Measurements from ENCODE around the gene MEIOB. TPM values are rescaled to one million over a fixed set of nuclear protein-coding genes. Genes with fewer than 3 reads are reported as not detected.

The MEIOB gene
- total RNA-seq, 1 donor from 2014 or later, result 0.41 TPM

DNA sequence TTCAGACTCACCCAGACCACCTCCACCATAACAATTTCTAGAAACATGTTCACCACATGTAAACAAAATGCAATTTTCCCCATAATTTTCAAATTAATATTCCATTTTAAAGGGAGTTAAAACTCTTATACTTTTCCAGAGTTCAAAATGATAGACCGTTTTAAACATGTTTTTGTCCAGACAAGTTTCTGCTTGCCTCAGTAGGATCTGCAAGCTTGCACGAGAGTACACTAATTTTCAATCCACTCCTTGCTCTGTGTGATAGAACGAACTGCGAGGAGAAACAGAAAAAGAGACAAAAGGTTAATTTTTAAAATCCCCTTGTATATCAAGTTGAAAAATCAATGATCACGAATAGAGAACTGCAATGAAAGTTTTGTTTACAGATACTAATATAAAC lies 37.9 kb downstream of the MEIOB start:
- no peak for FAIRE-seq
- no peak for DNase-seq (ENCODE audit: low spot score in 2 of 2)

DNA sequence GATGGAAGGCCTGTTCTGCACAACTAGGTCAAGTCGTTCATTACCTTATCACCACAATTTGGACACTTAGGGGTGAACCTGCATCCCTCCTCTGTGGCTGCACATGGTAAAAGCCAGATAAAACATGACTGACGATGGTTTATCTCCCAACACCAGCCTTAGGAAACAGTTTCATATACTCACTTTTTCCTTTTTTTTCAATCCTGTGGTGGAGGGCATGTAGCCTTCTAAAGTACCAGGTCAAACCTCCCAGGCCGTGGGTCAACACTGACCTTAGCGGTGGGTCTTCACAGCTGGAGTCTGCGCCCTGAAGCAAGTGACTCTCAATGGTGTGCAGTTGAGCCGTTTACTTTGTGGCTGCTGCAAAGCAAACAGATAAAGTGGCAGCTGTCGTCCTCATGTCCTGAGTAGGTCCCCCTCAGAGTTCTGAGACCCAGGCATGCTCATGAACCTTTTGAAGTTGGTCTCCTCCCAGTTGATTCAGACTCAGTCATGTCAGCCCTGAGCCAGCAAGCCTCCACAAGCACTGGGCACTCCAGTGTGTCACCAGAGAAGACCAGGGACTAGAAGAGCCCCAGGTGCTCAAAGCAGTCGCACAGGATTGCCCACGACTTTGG lies 39.0 kb downstream of the MEIOB start:
- DNase-seq (ENCODE audit: low spot score in 2 of 2), result no peak
- no peak for FAIRE-seq

DNA sequence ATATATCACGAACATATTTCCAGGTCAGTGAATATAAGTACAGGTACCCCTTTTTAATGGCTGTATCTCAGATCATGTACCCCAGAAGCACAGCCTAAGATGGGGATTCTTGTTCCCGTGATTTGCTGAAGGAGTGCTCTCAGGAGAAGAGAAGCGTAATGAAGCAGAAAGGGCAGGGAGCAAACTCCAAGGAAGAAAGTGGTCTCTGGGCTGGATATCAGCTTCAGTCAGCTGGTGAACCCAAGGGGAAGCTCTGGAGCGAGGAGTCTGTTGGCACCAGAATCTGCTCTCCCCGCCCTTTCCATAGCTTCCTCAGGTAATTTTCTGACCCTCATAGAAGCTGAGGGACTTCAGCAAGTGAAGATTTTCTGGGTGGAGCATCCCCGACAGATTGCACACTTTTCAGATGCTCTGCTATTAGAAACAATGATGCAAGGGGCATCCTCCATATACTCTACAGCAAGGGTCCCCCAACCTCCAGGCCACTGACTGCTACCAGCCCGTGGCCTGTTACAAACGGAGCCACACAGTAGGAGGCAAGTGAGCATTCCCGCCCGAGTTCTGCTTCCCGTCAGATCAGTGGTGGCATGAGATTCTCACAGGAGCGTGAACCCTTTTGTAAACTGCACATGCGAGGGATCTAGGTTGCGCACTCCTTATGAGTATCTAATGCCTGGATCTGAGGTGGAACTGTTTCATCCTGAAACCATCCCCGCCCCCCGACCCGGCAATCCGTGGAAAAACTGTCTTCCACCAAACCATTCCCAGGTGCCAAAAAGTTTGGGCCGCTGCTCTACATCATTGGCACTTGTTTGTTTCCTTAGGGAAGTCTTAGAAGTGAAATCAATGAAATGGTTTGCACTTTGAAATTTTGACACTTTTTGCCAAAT lies 40.5 kb downstream of the MEIOB start:
- FAIRE-seq (no peak), DNase-seq (ENCODE audit: low spot score in 2 of 2) (no peak)

DNA sequence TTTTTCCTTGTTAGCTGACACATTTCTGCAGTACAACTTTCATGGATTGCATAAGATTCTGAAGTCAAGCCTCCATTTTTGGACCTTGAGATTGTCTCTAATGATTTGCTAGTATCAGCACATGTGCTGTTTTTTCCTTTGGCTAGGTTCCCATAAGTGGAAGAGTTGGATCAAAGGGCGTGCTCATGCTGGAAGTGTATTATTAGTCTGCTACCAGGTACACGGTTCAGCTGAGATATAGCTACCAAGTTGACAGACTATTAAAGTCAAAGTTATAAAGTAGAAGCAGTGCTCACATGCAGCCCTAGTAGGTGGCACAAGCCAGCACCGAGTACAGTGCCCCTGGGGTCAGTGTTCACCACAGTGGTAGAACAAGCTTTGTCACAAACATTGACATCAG lies 41.8 kb downstream of the MEIOB start:
- DNase-seq (ENCODE audit: low spot score in 2 of 2), result no peak
- FAIRE-seq, result no peak

DNA sequence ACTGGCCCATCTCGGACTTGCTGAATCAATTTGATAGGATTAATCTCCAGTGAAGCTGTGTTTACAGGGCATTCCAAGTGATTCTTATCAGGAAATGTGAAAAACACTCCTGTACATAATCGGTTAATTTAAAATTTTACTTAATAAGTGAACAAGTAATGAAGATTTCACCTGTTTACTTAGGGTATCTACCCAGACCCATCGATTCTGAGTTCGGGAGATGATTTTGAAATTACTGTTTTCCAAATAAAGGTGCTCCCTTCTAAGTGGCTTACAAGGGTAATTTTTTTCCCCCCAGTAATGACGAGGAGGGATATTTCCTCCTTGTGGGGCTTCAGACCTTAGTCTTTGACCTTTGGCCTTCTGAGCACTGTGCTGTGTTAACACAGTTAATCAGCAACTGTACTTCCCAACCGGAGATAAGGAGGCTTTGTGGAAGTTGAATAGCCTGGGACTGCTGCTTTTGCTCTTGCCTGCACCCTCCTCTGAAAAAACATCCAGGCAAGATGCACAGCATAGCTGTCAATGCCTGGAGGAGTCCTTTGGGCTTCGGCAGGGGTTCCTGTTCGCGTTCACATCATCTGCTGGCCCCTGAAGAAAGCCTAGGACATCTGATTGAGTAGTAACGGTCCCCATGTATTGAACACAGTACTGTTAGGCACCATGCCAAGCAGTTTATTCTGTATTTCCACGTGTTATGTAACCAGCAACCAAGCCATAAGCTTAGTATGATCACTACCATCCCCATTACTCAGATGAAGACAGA lies 43.1 kb downstream of the MEIOB start:
- DNase-seq (ENCODE audit: low spot score in 2 of 2) (no peak), FAIRE-seq (no peak)

DNA sequence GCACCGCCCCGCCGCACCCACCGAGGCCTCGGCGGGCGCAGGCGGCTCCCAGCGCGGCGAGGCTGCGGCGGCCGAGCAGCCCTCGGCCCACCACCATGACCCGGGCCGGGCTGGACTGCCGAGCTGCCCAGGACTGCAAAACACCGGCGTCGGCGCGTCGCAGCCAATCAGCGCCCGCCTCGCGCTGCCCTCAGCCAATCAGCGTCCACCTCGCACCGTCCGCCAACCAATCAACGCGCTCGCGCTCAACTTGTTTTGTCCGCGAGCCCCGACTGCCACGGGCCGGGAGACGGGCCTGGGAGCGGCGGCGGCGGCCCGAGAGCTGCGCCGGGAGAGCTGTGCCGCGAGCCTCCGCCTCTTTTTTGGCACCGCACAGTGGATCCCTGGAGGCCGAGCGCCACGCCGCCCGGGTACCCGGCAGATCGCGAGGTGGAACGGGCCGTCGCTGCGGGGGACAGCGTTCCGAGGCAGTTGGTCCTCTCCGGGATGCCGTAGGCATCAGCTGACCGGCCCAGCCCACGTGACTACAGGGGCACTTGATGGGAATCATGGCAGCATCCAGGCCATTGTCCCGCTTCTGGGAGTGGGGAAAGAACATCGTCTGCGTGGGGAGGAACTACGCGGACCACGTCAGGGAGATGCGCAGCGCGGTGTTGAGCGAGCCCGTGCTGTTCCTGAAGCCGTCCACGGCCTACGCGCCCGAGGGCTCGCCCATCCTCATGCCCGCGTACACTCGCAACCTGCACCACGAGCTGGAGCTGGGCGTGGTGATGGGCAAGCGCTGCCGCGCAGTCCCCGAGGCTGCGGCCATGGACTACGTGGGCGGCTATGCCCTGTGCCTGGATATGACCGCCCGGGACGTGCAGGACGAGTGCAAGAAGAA lies 45.0 kb downstream of the MEIOB start, which contains the start of the genes FAHD1 and HAGH:
TSS of gene FAHD1 (plus strand) at position 516 of the 883 bp plus-strand sequence. CDS start at position 549, 33 bp downstream.
TSS of gene HAGH (minus strand) at position 135 of the 883 bp plus-strand sequence. CDS start at position 97, 38 bp downstream.
- FAIRE-seq (no peak), DNase-seq (ENCODE audit: low spot score in 2 of 2) (peak; percentile 98 to 99)

DNA sequence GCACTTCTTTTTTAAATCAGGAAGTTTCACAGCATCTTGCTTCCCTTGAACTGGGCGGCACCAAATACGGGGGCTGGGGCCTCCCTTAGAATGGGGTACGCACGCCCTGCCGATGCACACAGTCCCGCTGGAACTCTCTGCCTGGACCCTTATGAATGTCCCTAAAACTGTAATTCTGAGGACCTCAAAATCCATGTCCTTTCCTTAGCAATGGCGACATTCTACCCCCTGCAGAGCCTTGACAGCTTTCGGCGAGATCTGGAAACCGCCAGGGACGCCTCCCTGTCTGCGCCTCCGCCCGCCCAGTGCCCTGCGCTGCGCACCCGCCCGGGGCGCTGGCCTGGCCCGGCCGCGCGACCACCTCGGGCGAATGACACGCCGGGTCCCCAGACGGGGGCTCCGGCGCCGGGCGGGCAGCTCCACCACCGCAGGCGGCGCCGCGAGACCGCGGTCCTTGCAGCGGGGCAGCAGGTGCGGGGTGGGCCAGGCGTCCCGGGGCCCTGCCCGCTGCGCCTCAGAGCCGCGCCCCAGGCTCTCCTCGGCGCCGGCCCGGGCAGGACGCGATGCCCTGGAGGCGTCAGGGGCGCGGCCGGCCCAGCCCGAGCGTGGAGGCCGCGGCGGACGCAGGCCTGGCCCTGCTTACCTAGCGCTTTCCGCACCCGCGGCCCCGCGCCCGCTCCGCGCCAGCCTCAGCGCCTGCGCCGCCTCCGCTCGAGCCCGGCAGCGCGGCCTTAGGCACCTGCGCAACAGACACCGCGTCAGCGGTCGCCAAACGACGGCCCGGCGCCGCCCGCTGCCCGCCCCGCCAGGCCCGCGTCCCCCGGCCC lies 45.9 kb downstream of the MEIOB start:
- DNase-seq (ENCODE audit: low spot score in 2 of 2) (peak in 1 of 2 donors; percentile 36), FAIRE-seq (no peak)

DNA sequence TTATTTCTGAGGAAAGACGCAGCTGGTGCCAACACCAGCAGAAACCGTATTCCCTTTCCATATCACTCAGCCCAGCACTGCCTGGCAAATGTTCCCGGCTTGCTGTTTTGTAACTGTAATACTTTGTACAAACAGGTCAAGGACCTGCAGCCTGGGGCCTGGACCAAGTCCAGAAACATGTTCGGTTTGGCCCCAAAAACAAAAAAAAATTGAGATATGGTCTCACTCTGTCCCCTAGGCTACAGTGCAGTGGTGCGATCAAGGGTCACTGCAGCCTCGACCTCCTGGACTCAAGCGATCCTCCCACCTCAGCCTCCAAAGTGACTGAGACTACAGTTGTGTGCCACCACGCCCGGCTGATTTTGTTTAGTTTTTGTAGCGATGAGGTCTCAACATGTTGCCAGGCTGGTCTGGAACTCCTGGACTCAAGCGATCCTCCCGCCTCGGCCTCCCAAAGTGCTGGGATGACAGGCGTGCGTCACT lies 46.5 kb downstream of the MEIOB start:
- DNase-seq (ENCODE audit: low spot score in 2 of 2) (no peak), FAIRE-seq (no peak)

DNA sequence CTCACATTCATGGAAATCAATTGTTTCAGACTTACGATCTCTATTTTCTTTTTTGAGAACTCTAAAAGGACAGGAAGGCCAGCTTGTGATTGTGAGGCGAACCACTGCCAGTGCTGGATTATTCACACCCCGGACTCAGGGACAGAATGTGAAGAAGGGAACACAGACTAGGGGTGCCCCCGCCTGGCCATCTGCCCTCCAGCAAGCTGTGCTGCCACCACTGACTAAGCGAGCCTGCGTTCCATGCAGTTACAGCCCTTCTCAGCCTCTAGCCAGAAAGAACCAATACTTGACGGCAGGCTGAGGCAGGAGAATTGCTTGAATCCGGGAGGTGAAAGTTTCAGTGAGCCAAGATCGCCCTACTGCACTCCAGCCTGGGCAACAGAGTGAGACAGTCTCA lies 48.1 kb downstream of the MEIOB start:
- DNase-seq (ENCODE audit: low spot score in 2 of 2) (peak in 1 of 2 donors; percentile 43), FAIRE-seq (no peak)

DNA sequence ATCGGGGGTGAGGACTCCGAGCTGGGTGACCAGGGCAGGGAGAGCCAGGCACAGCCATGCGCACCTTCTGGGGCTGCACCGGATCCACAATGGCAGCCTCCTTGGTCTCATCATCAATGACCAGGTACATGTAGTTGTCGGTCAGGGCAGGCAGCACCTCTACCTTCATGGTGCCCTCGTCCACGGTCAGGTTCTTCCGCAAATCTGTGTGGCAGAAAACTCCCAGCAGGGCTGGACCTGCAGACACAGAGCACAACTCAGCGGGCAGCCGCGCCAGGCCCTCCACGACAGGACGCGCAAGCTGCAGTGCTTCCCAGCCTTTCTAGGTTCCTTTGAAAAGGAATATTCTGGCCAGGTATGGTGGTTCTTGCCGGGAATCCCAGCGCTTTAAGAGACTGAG lies 49.2 kb downstream of the MEIOB start:
- DNase-seq (ENCODE audit: low spot score in 2 of 2) (no peak), FAIRE-seq (no peak)

DNA sequence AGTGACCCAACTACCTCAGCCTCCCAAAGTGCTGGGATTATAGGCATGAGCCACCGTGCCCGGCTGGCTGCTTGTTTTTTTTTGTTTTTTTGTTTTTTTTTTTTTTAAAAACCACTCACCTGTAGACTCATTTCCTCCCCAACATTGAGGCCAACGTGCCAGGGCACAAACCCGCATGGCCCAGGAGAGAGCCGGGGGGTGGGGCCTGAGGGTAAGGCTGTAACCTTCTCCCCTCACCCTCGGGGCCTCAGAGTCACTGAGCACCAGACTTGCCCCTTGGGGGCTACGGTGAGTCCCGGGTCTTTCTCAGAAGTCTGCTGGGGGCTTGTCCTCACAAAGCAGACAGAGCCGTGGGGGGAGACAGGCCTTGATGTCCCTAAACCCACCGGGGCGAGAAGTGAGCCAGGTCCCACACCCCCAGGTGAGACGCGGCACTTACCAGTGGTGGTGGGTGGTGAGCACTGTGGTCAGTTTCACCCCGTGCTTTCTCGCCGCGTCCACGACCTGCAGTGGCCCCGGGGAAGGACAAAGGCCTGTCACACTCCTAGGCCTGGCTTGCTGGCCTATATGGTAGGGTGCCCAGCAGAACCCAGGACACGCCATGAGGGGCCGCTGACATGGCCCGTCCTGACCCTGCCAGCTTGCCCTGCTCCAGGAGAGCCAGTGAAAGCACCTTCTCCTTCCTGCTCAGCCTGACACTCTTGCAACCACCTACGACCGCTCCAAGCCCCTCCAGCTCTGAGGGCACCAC lies 49.9 kb downstream of the MEIOB start:
- DNase-seq (ENCODE audit: low spot score in 2 of 2), result no peak
- FAIRE-seq, result no peak

DNA sequence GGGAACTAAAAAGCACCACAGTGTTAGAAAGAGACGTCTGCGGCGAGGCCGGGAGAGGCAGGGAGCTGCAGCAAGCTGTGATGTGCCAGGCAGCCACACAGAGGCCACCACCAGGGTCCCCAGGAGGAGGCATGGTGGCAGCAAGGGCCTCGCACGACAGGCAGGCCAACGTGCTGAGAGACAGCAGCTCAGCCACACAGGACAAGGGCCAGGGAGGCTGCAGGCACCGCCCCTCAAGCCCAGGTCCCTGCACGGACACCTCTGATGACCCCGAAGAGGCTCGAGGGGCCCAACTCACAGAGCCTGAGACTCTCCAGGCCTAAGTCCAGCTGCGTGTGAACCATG lies 51.0 kb downstream of the MEIOB start:
- no peak for FAIRE-seq
- DNase-seq (ENCODE audit: low spot score in 2 of 2), result no peak

DNA sequence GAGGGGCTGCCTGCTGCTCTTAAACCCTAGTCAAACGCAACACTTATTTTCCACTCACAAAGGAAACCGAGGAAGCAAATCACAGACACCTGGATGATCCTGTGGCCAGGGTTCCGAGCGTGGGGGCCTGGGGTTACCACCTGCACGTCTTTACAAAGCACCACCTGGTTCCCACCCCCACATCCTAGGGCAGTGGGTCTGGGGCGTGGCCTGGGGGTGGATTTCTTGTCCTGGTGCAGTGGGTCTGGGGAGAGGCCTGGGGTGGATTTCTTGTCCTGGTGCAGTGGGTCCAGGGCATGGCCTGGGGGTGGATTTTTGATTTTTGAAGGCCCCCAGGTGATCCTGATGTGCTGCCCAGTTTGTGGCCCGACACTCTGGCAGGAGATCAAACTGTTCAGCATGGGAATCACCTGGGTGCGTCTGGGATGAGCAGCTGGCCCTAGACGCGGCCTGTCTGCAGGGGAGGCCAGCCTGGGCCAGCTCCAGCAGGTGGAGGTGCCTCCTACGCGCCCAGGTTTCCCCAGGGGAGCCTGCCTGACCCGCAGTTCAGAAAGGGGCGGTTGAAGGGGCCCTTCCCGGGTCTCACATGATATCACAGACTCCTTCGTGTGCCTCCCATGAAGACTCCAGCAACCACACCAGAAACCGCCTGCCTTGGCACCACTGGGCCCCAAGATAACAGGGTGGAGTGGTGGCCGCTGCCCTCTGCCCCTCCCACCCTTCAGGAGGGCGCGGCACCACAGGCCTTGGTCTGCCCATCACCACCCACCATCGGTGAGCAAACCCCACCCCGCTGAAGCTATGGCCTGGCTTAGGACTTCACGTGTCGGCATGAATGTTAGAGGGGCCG lies 51.6 kb downstream of the MEIOB start:
- FAIRE-seq (no peak), DNase-seq (ENCODE audit: low spot score in 2 of 2) (no peak)

DNA sequence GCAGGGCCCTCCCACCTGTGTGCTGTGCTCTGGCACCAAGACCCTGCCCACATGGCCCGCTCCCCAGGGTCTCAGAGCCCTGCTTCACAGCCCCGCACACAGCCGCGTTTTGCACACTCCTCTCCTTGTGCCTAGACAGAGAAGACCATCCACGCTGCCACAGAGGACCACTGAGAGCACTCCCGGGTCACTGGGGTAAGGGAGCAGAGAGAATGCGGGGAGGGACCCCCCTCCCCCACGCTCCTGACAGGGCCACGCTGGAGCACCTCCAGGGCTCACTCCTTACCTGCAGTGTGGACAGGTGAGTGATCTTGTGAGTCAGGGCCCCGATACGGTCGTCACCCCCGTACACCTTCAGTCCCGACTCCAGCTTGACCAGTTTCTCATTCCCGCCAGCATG lies 52.4 kb downstream of the MEIOB start:
- no peak for FAIRE-seq

DNA sequence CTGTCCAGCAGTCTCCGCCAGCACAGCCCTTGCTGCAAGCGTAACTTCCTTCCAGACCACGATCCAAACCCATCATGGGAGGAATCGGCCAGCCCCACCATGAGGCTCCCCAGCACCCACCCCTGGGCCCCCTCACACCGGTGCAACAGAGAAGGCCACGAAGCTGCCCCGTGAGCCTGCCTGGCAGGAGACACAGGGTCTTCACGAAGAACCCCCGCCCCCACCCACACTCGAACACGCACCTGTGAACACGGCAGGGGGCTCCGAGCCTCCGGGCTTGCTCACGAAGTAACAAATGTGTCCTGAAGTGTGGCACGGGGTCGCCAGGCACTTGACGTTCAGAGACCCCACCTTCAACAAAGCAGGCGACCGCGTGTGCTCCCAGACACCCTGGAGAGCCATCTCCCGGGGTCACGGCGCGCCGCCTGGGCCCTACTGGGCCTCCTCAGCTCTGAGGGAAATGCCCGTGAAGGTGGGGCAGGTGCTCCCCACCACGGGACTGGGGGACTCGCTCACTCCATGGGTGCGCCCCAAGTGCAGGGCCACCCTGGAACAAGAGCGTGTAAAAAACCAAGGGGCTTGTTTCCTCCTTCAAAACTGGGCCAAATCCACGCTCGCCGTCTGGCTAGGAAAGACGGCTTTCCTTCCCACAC lies 53.0 kb downstream of the MEIOB start:
- no peak for FAIRE-seq

More for the DNA sequence above, 52.4 kb downstream of the MEIOB start:
- DNase-seq (ENCODE audit: low spot score in 2 of 2), result no peak

DNA sequence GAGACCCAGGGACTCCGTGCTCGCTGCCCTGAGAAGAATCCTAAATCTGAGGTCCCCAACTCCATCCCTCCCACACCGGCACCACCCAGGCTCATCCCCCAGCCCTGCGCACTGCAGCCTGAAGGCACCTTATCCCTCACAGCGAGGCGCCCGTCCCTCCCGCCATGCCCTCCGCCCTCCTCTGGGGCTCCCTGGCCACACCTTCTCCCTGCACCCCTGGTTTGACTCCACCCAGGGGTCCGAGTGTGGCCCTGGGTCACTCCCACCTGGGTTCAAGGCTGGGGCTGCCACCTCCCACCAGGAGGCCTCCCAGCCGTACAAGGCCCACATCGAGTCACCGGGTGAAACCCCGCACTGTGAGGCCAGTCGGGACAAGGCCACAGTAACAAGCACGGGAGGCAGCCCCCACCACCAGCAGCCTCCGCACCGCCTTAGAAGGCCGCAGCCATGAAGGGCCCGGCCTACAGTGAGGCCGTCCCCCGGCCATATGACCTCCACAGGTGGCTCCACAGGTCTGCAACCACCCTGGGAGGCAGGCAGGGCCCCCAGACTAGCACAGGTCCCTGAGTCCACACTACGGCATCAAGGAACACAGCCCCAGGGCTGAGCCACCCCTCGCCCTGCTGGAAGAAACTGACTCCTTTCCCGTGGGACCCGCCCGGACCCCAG lies 53.6 kb downstream of the MEIOB start:
- DNase-seq (ENCODE audit: low spot score in 2 of 2), result no peak
- FAIRE-seq, result no peak

More for the DNA sequence above, 53.0 kb downstream of the MEIOB start:
- DNase-seq (ENCODE audit: low spot score in 2 of 2), result no peak

Measured in frontal cortex (tissue), 4 donors.